GM04504 (cell line): ENCODE results near the gene TIRAP.
A peak's percentile ranks its signal among the peaks of the same experiment; 100 is the strongest.
"Not testable (repeated sequence)": the region's sequence is repeated elsewhere in the genome, so short reads cannot be mapped to it uniquely, and the experiment has no call there.

Experiments
- DNase-seq: peaks from one replicate; pipeline ENCODE4 v3.0.0-alpha.2; 2012; ENCODE audit warnings: low read depth

Gene TIRAP

DNA sequence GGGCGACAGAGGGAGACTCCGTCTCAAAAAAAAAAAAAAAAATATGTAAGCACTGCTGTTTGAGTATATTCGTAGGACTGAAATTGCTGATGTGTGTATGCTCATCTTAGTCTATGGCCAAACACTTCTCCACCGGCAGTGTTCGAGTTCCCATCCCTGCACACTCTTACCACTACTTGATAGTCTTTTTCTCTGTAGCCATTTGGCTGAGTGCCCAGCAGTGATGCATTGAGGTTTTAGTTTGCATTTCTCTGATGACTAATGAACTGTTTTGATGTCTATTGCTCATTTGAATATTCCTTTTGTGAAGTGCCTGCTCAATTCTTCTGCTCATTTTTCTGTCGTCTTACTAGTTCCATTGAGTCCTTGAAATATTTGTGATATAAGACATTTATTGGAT lies 1.9 kb downstream of the TIRAP start:
- DNase-seq, result peak; percentile 90

DNA sequence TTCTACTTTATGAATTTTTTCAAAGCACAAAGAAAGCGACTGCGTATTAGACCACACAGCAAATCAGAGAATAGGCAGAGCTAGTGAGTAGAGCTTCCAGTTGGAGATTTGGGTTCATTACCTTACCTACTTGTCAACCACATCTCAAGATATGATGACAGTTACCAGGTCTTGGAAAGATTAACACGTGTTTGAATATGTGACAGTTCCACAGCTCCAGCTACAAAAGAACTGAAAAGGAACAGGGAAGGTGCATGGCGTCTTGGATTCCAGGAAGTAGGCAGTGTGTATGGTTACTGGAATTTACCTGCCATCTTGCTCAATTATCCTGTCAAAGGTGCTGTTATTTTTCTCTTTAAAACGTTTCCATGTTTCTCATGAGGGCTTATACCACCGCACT lies 5.3 kb downstream of the TIRAP start:
- DNase-seq, result no peak

- DNase-seq, result no peak
These were observed 8.0 kb downstream of the TIRAP start for GRCh38 chr11:126290887-126291286.

DNA sequence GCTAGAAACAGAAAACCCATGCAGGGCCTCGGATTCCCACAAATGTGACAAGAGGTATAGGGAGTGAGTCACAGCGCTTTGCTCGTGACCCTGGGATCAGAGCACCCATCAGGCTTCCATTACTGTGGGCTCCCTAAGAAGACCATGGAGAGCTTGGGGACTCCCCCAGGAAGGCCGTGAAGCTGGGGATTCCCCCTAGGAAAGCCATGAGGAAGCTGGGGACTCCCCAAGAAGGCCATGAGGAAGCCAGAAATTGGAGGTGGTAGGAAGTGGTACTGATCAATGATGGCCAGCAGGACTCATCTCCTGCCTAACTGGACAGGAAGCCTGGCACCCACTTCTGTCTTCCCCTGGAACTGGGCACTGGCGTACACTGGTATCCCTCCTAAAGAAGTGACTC lies 10.8 kb downstream of the TIRAP start:
- DNase-seq, result no peak

GRCh38 chr11:126297004-126297403 lies 14.1 kb downstream of the TIRAP start:
- DNase-seq, result no peak

GRCh38 chr11:126303623-126304456 lies 20.9 kb downstream of the TIRAP start, which contains the start of gene DCPS:
Gene DCPS (plus strand): TSS chr11:126304060. CDS start chr11:126304081, 21 bp downstream.
- peak; percentile 85 for DNase-seq

DNA sequence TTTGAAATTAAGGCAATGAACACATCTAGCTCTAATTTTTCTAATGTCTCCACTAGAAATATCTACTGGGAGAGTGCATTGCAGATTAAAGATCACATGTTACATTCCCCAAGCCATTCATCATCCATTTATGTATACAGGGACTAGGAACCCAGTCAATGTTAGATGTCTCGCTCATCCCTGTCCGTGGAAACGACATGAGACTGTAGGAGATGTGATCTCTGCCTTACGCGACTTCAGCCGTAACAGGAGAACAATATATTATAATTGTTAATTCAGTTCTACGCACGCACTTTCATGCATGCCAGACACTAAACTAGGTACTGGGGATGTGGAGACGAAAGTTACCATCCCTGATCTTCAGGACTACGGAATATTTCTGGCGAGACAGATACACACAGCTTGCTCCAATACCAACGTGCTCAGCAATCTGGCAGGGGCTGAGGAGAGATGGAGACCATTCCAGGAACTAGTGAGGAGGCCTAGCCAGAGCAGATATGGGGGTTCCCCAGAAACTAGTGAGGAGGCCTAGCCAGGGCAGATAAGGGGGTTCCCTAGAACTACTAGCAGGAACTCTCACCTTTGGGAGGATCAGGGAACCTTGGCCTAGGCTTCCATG lies 21.7 kb downstream of the TIRAP start:
- DNase-seq, result no peak

GRCh38 chr11:126305699-126306098 lies 22.8 kb downstream of the TIRAP start:
- no peak for DNase-seq

- no peak for DNase-seq
These were observed 24.8 kb downstream of the TIRAP start for GRCh38 chr11:126307706-126308105.

GRCh38 chr11:126308271-126308671 lies 25.4 kb downstream of the TIRAP start:
- no peak for DNase-seq

GRCh38 chr11:126308771-126309170 lies 25.9 kb downstream of the TIRAP start:
- DNase-seq, result not testable (repeated sequence)

DNA sequence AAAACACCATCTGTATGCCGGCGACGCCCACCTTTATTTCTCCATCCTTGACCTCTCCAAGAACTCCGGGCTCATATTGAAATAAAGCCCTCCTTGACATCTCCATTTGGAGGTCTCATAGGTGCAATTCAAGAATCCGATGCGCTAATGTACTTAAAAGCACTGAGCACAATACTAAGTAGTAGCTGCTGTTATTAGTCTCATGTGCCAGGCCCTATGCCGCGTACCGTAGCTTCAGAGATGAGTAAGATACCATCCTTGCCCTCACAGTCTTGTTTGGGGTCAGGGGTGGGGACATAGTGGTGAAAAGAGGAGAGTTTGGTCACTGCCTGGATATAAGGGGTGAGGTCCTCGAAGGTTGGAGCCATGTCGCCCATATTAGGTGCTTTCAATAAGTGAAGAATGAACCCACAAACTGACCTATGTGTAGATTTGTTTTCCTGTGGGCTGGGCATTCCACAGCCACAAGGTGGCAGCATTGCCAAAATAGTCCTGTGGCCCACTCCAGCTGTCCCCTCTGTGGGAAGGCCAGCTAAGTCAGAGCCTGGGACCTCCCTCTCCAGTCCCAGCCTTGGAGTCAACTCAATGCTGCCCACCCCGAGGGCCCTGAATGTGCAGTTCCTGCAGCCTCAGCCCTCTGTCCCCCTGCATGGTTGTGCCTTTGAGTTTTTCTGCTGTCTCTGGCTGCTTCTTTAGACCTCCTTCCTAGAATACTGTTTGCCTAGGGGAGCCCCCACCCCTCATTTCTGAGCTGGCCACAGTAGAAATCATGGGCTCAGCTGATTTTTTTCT lies 27.5 kb downstream of the TIRAP start:
- peak; percentile 58 for DNase-seq

- no peak for DNase-seq
These were observed 28.1 kb downstream of the TIRAP start for GRCh38 chr11:126310992-126311310.

- no peak for DNase-seq
These were observed 28.8 kb downstream of the TIRAP start for GRCh38 chr11:126311401-126312291.

GRCh38 chr11:126312961-126313360 lies 30.1 kb downstream of the TIRAP start:
- DNase-seq, result no peak

DNA sequence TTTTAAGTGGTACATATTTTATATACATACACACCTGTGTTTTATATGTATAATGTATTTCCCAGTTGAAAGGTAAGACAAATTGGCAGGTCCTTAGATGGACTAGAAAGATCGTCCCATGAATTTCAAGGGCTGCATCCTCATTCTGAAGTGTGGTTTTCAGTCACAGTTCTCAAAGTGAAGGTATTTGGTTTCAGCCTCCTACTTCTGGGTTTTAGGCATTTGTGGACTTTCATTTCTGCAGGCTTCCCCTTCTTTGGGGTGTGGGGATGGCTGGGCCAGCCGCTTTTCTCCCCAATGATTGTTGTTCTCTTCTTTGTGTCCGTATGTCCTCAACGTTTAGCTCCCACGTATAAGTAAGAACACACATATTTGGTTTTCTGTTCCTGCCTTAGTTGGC lies 30.9 kb downstream of the TIRAP start:
- no peak for DNase-seq

- no peak for DNase-seq
These were observed 34.5 kb downstream of the TIRAP start for GRCh38 chr11:126317432-126317755.

GRCh38 chr11:126317756-126318573 lies 35.1 kb downstream of the TIRAP start:
- DNase-seq, result peak; percentile 75

- peak; percentile 94 for DNase-seq
These were observed 35.9 kb downstream of the TIRAP start for GRCh38 chr11:126318574-126319373.

GRCh38 chr11:126319374-126319740 lies 36.5 kb downstream of the TIRAP start:
- DNase-seq, result no peak
